HCT116 (cell line): ENCODE data around the gene MTG1. TPM values are rescaled to one million over a fixed set of nuclear protein-coding genes. Genes with fewer than 3 reads are reported as not detected.
A peak's percentile ranks its signal among the peaks of the same experiment; 100 is the strongest.

Experiments used
- ATAC-seq: fragments of 200-7000 bp; cut with Tn5 transposase; 2 replicates; pipeline ENCODE4 v1.9.1; 2020; ENCODE audit warnings: mild to moderate bottlenecking, moderate library complexity
- BruUV-seq: library from RNA; stranded (reverse); fragments of 400-500 nt; replicated peaks from 2 replicates; lab custom pipeline; 2021; lab: Mats Ljungman, UMichigan
- CTCF ChIA-PET: fragments of 300-600 bp; sonication (Branson Sonifier 250); formaldehyde crosslinking; loops from one replicate; lab custom pipeline; 2021; ENCODE audit warnings: antibody characterized with exemption; lab: Charles Lee
- POLR2A ChIA-PET: fragments of 300-600, 350-600 bp; sonication (Branson Sonifier 250); formaldehyde crosslinking; loops from one replicate; lab custom pipeline; 2021; ENCODE audit warnings: antibody characterized with exemption; lab: Charles Lee
- RAD21 ChIA-PET, 2 experiments: fragments of 300-600 bp; sonication (Branson Sonifier 250); formaldehyde crosslinking; loops; one replicate each; lab custom pipeline; 2023; ENCODE audit warnings: low total read pairs in 2 of 2; ENCODE audit not compliant: uncharacterized antibody in 2 of 2, unreplicated experiment in 2 of 2, low non-redundant PET in 1 of 2; lab: Charles Lee
- DNase-seq: peaks from one replicate; pipeline ENCODE4 v3.0.0-alpha.2; 2010; ENCODE audit warnings: low read depth, low spot score
- H2AFZ ChIP-seq: fragments of 200-600 bp; shearing (Covaris generic), sonication (generic); 2 replicates; pipeline ENCODE4 v1.6.1; 2017; ENCODE audit warnings: low read depth, mixed run types, mixed read lengths, antibody characterized with exemption, low read length; ENCODE audit not compliant: poor library complexity, severe bottlenecking
- H3K27ac ChIP-seq: 2 replicates; pipeline ENCODE4 v1.5.1; 2012; ENCODE audit warnings: low read depth, low read length
- H3K27me3 ChIP-seq: fragments of 200-600 bp; sonication (generic); 2 replicates; pipeline ENCODE4 v1.6.1; 2016; ENCODE audit warnings: mixed run types, low read length, mixed read lengths; ENCODE audit not compliant: insufficient read depth
- H3K36me3 ChIP-seq, 2 experiments: fragments of 200-500 bp in 1 of 2; fragments of 200-600 bp in 1 of 2; sonication (Bioruptor generic) in 1 of 2; sonication (generic) in 1 of 2; 2 replicates each; pipeline versions ENCODE4 v1.5.1 to v1.6.1; 2014 to 2016; ENCODE audit warnings: low read length in 2 of 2, inconsistent platforms in 1 of 2, mixed read lengths in 1 of 2, mixed run types in 1 of 2; ENCODE audit not compliant: insufficient read depth in 2 of 2, control insufficient read depth in 1 of 2
- H3K4me1 ChIP-seq, 2 experiments: fragments of 200-600 bp in 1 of 2; sonication (generic) in 1 of 2; 2 replicates each; pipeline versions ENCODE4 v1.5.1 to v1.6.1; 2012 to 2017; ENCODE audit warnings: low read length in 2 of 2, inconsistent platforms in 1 of 2, mild to moderate bottlenecking in 1 of 2, mixed read lengths in 1 of 2, mixed run types in 1 of 2, moderate library complexity in 1 of 2; ENCODE audit not compliant: insufficient read depth in 2 of 2, control insufficient read depth in 1 of 2
- H3K4me2 ChIP-seq: fragments of 200-600 bp; sonication (generic); 2 replicates; pipeline ENCODE4 v1.6.1; 2017; ENCODE audit warnings: mixed run types, low read length, mixed read lengths
- H3K4me3 ChIP-seq, 2 experiments: fragments of 200-600 bp in 1 of 2; sonication (generic) in 1 of 2; replicated peaks in 1 of 2; 2 replicates each; pipeline ENCODE4 v1.5.1; 2011 to 2016; ENCODE audit warnings: low read length in 2 of 2, control low read depth in 1 of 2, low read depth in 1 of 2, mild to moderate bottlenecking in 1 of 2, mixed read lengths in 1 of 2, mixed run types in 1 of 2
- H3K79me2 ChIP-seq: fragments of 200-600 bp; sonication (generic); 2 replicates; pipeline ENCODE4 v1.6.1; 2017; ENCODE audit warnings: mild to moderate bottlenecking, mixed run types, low read length, moderate library complexity, mixed read lengths; ENCODE audit not compliant: insufficient read depth
- H3K9ac ChIP-seq: fragments of 200-600 bp; sonication (generic); 2 replicates; pipeline ENCODE4 v1.6.1; 2016; ENCODE audit warnings: low read length, mixed read lengths
- H3K9me2 ChIP-seq: fragments of 200-600 bp; sonication (generic), shearing (Covaris generic); 2 replicates; pipeline ENCODE4 v1.6.1; 2017; ENCODE audit warnings: mixed run types, mild to moderate bottlenecking, moderate library complexity; ENCODE audit not compliant: insufficient read depth
- H3K9me3 ChIP-seq, 2 experiments: fragments of 200-500 bp in 1 of 2; fragments of 200-600 bp in 1 of 2; sonication (Bioruptor generic) in 1 of 2; sonication (generic) in 1 of 2; 2 replicates each; pipeline ENCODE4 v1.6.1; 2014 to 2017; ENCODE audit warnings: low read length in 2 of 2, mixed read lengths in 2 of 2, inconsistent platforms in 1 of 2, low read depth in 1 of 2, mild to moderate bottlenecking in 1 of 2, mixed run types in 1 of 2, moderate library complexity in 1 of 2; ENCODE audit not compliant: control insufficient read depth in 1 of 2, insufficient read depth in 1 of 2
- H4K20me1 ChIP-seq: fragments of 200-600 bp; sonication (generic), shearing (Covaris generic); 2 replicates; pipeline ENCODE4 v1.6.1; 2017; ENCODE audit warnings: mixed run types, mild to moderate bottlenecking, moderate library complexity; ENCODE audit not compliant: insufficient read depth
- POLR2AphosphoS5 ChIP-seq: IDR thresholded peaks from 2 replicates; pipeline ENCODE4 v1.6.1; 2011; ENCODE audit warnings: mild to moderate bottlenecking, low read depth, low read length, moderate library complexity
- SIN3A ChIP-seq: IDR thresholded peaks from 2 replicates; pipeline ENCODE4 v1.6.1; 2012; ENCODE audit warnings: low read depth
- SP1 ChIP-seq: IDR thresholded peaks from 2 replicates; pipeline ENCODE4 v1.6.1; 2012; ENCODE audit warnings: low read depth
- intact Hi-C: fragments of 100-400 bp; cut with micrococcal nuclease; formaldehyde crosslinking; loops from 2 replicates; pipeline ENCODE4 v1.10.0; 2022
- total RNA-seq: library from RNA; stranded (reverse); gene quantifications from one replicate; pipeline ENCODE4 v1.2.1, GENCODE V29; 2021; ENCODE audit not compliant: unreplicated experiment
- TF ChIP-seq, protein P1 (sequence below), 3 experiments: fragments of 200-600 bp in 1 of 3; sonication (generic) in 1 of 3; IDR thresholded peaks in 2 of 3; conservative IDR thresholded peaks in 1 of 3; 2 replicates each; pipeline ENCODE4 v1.5.1; 2012 to 2017; ENCODE audit warnings: low read depth in 2 of 3, low read length in 2 of 3, antibody characterized with exemption in 1 of 3, borderline replicate concordance in 1 of 3, control low read depth in 1 of 3, mild to moderate bottlenecking in 1 of 3, mixed read lengths in 1 of 3, mixed run types in 1 of 3, moderate library complexity in 1 of 3; ENCODE audit not compliant: insufficient read depth in 1 of 3
- TF ChIP-seq, protein P2 (sequence below): IDR thresholded peaks from 2 replicates; pipeline ENCODE4 v1.6.1; 2012

Gene MTG1
- total RNA-seq, 1 experiment from 2014 or later: 23.1 TPM

DNA sequence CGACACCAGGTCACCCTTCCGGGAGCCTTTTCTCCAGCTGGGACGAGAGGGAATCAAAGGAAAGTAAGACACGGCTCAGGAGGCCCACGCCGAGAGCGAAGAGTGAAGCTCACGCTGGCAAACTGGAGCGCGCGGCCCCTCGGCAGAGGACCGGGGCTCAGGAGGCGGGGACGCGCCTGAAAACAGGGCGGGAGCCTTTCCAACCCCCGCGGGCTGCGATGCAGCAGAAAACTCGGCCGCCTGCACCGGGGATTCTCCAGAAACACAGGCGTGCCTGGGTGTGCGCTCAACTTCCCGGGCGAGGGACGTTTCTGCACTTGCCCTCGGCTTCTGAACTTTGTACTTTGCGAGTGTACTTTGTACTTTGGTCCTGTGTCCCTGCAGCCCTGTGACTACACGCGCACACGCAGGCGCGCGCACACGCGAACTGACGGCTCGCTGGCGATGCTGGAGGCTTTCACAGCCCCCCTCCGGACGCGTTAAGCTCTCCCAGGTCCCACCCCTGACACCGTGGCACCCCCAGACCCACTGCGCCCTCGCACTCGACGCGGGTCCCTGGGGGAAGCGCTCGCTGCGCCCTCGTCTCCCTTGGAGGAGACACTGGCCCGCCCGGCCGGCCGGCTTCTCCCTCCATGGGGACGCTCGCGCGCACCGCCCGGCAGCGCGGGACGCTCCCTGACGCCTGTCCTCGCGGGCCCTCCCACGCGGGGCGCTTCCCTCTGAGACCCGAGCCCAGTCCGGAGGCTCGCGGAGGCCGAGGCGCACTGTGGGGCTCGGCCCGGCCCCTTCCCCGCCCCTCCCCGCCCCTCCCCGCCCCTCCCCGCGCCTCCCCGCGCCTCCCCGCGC is 15.5 kb upstream of the MTG1 start:
- RAD21 ChIA-PET: no interaction called here
- intact Hi-C loops: no loop called here
- POLR2A ChIA-PET: no interaction called here
- Histone ChIP-seq H3K9me2 (no peaks in the 10 kb centered on the region), H3K4me1 (peaks cover 0 to 10% of the 10 kb centered on the region in 2 experiments; a peak in 2 of 4 replicates), H3K27me3 (no peaks in the 10 kb centered on the region)
- TF ChIP-seq, protein P1, sequence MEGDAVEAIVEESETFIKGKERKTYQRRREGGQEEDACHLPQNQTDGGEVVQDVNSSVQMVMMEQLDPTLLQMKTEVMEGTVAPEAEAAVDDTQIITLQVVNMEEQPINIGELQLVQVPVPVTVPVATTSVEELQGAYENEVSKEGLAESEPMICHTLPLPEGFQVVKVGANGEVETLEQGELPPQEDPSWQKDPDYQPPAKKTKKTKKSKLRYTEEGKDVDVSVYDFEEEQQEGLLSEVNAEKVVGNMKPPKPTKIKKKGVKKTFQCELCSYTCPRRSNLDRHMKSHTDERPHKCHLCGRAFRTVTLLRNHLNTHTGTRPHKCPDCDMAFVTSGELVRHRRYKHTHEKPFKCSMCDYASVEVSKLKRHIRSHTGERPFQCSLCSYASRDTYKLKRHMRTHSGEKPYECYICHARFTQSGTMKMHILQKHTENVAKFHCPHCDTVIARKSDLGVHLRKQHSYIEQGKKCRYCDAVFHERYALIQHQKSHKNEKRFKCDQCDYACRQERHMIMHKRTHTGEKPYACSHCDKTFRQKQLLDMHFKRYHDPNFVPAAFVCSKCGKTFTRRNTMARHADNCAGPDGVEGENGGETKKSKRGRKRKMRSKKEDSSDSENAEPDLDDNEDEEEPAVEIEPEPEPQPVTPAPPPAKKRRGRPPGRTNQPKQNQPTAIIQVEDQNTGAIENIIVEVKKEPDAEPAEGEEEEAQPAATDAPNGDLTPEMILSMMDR (IDR thresholded peaks at IDR 0.05 in 2 of 3, conservative IDR thresholded peaks at IDR 0.05 in 1 of 3; ENCODE audit: borderline replicate concordance in 1 of 3, insufficient read depth in 1 of 3, low read depth in 2 of 3, low read length in 2 of 3): no peak
- TF ChIP-seq SIN3A (no peak), POLR2AphosphoS5 (no peak), SP1 (no peak)
- TF ChIP-seq, protein P2, sequence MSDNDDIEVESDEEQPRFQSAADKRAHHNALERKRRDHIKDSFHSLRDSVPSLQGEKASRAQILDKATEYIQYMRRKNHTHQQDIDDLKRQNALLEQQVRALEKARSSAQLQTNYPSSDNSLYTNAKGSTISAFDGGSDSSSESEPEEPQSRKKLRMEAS: 0 out of 2 replicates have a peak, but pooled peaks have one; percentile 17
- TF ChIP-seq, all 23 proteins: peak for 1
- ATAC-seq: peak; percentile 70
- H2AFZ ChIP-seq: no peak overlapping the region
- H3K27ac ChIP-seq: peak overlapping the region; percentile 38; the same call in 1 of the 2 replicates
- no peaks in the 10 kb centered on the region for H3K36me3 ChIP-seq
- H3K9me3 ChIP-seq: no peaks in the 10 kb centered on the region
- no peaks in the 10 kb centered on the region for H4K20me1 ChIP-seq
- BruUV-seq: no TSS peak
- no peaks in the 10 kb centered on the region for H3K79me2 ChIP-seq
- CTCF ChIA-PET: no interaction called here
- H3K4me3 ChIP-seq: peak overlapping the region; percentile 43 to 55
- H3K9ac ChIP-seq: peak overlapping the region; percentile 35
- DNase-seq: no peak
- H3K4me2 ChIP-seq: peak overlapping the region; percentile 80
